GM21390 (cell line): ENCODE measurements around the gene UNC50.

Experiments
- ATAC-seq: cut with Tn5 transposase; IDR thresholded peaks from one replicate; pipeline ENCODE4 v1.9.1; 2021; ENCODE audit not compliant: unreplicated experiment

The UNC50 gene

DNA sequence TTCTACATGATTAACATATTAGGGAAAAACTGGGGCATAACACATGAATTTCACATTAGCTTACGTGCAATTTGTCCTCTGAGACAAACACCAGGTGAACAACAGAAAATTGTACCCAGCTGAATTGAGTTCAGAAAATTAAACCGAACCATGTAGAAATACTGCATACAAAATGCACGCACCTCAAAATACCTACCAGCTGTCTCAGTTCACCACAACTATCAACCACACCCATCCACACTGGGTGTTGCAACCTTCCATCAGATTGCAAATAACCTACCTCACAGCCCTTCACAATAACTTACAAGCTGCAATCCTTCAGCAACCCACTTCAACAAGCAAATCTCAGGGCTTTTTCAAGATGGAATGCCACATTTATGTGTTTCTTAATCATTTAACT lies 55.9 kb downstream of the UNC50 start:
- ATAC-seq: no peak

DNA sequence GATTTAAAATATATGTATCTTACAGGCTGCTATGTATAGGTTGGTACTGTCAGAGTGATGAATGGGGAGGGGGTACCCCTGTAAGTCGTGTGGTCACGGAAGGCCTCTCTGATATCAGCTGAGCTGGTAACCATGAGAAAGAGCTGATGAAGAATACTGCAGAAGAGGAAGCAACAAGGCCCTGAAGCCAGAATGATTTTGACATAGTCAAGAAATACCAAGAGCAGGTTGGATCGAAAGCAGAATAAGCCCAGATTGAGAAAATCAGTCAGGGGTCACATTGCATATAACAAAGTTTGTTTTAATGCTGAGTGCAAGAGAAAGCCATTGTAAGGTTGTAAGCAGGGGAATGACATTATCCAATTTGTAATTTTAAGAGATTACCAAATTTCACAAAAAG lies 57.3 kb downstream of the UNC50 start:
- no peak for ATAC-seq
